Mammary epithelial cell (primary cell): ENCODE results near the gene AHR.

Source experiments
- CTCF ChIP-seq, 2 donors: IDR thresholded peaks in 1 of 2; conservative IDR thresholded peaks in 1 of 2; 2 replicates each; pipeline ENCODE4 v1.5.1; 2011 to 2012; ENCODE audit warnings: inconsistent platforms in 2 of 2, low read length in 2 of 2, mild to moderate bottlenecking in 2 of 2, control low read depth in 1 of 2, low read depth in 1 of 2; ENCODE audit not compliant: insufficient read depth in 1 of 2; ENCODE audit errors: extremely low read depth in 1 of 2
- EZH2 ChIP-seq: IDR thresholded peaks from 2 replicates; pipeline ENCODE4 v1.6.1; 2012; ENCODE audit warnings: low read length, inconsistent platforms, borderline replicate concordance

- TF ChIP-seq CTCF (conservative IDR thresholded peaks at IDR 0.05 in 1 of 2, IDR thresholded peaks at IDR 0.05 in 1 of 2; ENCODE audit: extremely low read depth in 1 of 2, insufficient read depth in 1 of 2, low read depth in 1 of 2, low read length in 2 of 2) = no peak
- TF ChIP-seq EZH2 = no peak
Observed at GRCh38 chr7:17376595-17376994, 78.1 kb downstream of the AHR start.
